ENCODE results near the gene KCNMB4. TPM values are rescaled to one million over a fixed set of nuclear protein-coding genes. Genes with fewer than 3 reads are reported as not detected.

Gene KCNMB4
- 1.6 TPM in 2 replicates for total RNA-seq
- polyA plus RNA-seq (2012), result 4.2 TPM

DNA sequence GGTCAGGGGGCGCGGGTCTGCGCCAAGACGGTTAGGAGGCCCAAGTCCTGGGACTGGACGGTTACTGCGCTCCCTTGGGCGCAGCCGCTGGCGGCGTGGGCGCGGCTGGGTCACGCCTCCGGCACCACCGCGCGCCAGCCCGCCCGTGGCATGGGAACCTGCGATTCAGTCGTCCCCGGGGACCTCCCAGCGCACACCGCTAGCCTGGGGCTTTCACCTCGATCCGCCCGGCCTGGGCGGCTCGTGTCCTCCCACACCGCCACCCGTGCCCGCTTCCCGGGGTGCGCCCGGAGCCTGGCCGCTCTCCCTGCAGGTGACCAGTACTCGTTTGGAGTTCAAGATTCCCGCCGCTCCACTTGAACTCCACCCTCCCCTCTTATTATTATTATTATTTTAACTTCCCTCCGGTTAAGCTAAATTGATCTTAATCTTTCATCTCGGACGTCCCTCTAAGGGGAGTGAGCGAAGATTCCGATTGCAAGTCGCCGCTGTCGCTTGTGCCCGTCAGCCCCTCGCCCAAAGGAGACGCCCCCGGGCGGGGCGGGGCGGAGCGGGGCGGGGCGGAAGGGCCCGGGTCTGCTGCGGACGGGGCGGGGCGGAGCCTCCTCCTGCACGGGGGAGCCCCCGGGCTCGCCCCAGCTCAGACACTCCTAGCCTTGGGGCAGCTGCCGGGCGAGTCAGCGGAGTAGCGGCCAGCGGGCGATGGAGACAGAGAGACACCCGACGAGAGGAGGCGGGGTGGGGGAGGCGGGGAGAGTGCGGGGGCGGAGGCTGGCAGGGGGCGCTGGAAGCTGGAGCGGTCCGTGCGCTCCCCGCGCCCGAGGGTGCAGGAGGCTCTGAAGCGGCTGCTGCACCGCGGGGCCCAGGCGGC lies at the start of gene KCNMB4:
Gene KCNMB4, plus strand, starts transcription at position 643 of the 871 bp plus-strand sequence. CDS start 445 bp downstream, outside the sequence.
- DNase-seq (ENCODE audit: low read depth), result peak; percentile 77

DNA sequence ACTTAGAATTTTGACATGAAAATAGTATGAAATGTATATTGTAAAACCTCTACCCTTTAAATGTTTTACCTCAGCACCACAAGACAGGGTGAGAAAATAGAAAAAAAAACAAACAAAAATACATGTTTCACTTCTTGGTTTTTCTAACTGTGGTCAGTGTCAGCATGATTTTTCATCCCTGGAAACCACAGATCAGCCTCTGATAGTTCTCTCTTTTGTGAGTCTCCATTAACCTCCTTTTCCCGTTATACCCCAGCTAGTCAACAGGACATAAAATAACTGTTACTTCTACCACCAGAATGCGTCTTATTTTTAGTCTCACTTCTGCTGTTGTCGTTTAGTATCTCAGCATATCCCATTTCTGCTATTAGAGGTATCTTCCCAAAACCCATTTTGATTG lies 48.3 kb upstream of the KCNMB4 start:
- peak; percentile 11 for DNase-seq (ENCODE audit: low read depth)

DNA sequence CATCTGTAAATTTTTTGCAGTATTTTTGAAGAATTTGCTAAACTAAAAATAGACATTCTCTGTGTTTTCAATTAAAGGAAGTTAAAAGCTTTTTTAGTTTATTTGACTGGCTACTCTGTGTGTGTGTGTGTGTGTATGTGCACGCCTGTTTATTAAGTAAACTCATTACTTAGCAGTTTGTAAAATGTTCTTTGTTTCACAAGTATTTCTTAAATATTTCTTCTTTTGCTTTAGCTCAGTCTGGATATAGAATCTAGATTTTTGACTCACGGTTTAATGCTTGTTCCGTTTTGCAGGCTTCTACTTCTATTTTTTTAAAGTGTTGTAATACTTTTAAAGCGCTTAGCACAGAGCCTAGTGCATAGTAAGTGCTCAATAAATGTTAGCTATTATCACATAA lies 46.5 kb upstream of the KCNMB4 start:
- DNase-seq (ENCODE audit: low read depth), result no peak

DNA sequence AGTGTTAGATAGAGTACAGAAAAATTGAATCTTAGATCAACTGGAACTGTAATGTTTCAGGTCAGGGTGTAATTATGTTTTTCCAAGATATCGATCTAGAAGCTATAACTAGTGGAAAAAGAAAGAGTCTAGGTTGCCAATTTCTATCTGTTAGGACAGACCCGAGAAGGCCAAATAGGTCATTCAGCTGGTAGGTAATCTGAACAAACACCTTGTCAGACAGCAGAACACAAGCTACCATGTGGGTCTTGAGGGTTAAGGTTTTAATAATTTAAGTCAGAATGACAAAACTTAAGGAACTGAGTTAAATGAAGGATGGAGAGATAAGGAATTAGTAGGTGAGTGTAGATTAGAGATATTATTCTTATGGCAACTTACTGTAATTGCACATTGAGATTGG lies 44.9 kb upstream of the KCNMB4 start:
- DNase-seq (ENCODE audit: low read depth), result no peak

DNA sequence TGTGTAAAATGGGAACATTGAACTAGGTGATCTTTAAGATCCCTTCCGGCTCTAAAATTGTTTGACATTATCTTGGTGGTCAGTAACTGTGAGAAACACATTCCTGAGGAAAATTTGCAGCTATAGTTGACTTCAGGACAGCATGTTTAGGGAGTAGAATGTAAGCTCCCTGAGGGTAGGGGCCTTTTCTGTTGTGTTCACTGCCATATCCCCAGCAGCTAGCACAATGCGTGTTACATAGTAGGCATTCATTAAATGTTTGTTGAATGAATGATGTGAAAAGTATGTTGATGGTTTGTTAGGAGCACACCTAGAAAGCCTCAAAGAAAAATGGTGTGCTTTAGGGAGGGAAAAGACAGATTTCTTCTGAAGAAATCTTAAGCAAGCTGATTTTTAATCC lies 38.5 kb upstream of the KCNMB4 start:
- no peak for DNase-seq (ENCODE audit: low read depth)

- no peak for DNase-seq (ENCODE audit: low read depth)
These were observed 36.4 kb upstream of the KCNMB4 start for GRCh38 chr12:70329728-70330127.

- no peak for DNase-seq (ENCODE audit: low read depth)
These were observed 35.9 kb upstream of the KCNMB4 start for GRCh38 chr12:70330158-70330557.

- DNase-seq (ENCODE audit: low read depth), result no peak
These were observed 33.9 kb upstream of the KCNMB4 start for GRCh38 chr12:70332236-70332635.

DNA sequence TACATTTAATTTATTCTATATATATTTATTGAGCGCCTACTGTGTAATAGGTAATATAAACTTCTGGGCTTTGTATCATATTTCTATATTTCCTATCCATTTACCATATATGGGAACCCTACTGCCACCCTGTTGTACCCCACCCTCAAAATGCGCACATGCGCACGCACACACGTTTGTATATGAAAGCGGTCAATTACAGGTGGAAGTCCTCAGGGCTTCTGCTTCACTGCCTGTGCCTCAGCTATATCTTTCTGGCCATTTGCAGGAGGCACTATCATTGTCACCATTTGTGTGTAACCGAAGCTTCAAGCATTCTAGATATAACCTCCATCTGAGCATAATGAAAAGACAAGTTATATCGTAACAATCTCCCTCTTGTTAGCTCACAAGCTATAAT lies 31.3 kb upstream of the KCNMB4 start:
- DNase-seq (ENCODE audit: low read depth), result no peak

- peak; percentile 5 for DNase-seq (ENCODE audit: low read depth)
These were observed 27.6 kb upstream of the KCNMB4 start for GRCh38 chr12:70338531-70338930.

DNA sequence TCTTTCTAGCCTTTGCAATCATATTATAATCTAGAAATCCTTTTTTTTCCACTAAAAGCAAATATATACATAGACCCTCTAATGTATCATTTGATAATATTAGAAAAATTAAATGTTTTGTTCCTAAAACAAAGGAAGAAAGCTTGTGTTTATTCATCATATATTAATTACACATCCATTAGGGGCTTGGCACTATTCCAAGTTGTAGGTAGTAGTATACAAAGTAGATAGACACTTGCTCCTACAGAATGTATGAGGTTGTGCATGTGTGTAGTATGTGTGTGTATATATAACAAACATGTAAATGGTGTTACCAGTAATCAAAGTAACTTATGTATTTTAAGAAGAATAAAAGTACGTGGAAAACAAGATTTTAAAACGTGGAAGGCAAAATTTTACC lies 15.0 kb upstream of the KCNMB4 start:
- no peak for DNase-seq (ENCODE audit: low read depth)

- no peak for DNase-seq (ENCODE audit: low read depth)
These were observed 12.1 kb upstream of the KCNMB4 start for GRCh38 chr12:70353780-70354660.

DNA sequence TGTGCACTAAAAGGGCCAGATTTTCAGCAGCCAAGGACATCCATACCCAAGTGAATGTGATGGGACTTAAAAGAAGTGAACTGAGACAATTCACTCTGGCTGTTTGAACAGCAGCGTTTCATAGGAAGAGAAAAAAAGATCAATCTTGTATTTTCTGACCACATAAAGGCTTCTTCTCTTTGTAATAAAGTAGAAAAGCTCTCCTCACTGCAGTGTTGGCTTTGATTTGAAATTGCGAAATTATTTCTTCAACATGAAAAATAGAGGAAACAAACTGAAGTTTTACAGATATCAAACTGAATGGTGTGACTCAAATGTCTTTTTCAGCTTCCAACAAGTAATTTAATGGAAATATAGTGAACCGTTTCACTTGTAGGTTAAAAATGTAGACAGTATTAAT lies 11.3 kb upstream of the KCNMB4 start:
- DNase-seq (ENCODE audit: low read depth), result no peak

- DNase-seq (ENCODE audit: low read depth), result no peak
These were observed 10.1 kb upstream of the KCNMB4 start for GRCh38 chr12:70355972-70356371.

- no peak for DNase-seq (ENCODE audit: low read depth)
These were observed 6.5 kb upstream of the KCNMB4 start for GRCh38 chr12:70359458-70360197.

- DNase-seq (ENCODE audit: low read depth), result no peak
These were observed 5.9 kb upstream of the KCNMB4 start for GRCh38 chr12:70360218-70360617.

DNA sequence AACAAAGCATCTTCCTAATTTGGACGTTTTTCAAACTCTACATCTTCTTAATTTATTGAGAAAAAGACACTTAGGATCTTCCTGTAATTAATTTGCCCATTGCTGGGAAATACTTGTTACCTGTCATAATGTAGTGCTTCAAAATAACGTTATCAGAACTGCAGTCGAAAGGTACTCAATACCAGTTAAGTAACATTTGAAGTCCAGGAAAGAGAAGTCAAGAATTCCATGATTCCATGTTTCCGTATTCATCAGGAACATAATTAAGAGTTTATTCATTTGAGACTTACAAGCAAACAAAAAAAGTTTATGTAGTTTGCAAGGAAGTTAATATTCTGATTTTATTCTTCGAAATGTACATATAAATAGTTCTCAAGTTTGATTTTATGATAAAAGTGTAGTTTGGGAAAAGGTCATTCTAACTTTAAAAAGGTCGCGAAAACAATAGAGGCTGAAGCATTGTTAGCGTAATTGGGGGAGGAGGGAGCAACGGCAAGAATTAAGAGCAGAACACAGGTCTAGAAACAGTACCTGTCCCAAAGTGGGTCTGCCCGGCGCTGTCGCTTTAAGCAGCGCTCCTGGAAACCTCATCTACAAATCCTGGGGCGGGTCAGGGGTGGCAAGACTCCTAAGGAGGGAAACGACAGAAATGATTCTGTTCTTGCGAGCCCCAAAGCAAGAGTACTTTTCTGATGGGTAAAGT lies 1.2 kb upstream of the KCNMB4 start:
- no peak for DNase-seq (ENCODE audit: low read depth)

GRCh38 chr12:70365398-70365647 lies 767 bp upstream of the KCNMB4 start:
- DNase-seq (ENCODE audit: low read depth), result no peak

DNA sequence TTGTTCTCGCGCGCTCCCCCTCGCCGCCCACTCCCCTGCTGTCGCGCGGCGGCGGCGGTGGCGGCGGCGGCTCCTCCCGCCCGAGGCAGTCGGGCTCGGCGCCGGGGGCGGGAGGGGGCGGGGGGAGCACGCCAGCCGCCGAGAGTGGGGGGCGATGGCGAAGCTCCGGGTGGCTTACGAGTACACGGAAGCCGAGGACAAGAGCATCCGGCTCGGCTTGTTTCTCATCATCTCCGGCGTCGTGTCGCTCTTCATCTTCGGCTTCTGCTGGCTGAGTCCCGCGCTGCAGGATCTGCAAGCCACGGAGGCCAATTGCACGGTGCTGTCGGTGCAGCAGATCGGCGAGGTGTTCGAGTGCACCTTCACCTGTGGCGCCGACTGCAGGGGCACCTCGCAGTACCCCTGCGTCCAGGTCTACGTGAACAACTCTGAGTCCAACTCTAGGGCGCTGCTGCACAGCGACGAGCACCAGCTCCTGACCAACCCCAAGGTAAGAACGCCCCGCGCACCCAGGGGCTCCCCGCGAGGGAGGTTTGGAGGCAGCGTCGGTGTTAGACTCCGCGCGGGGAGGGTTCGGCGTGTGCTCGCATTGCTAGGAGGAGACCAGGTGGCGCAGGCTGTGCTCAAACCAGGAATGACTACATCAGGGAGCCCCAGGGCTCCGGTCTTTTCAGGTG lies 629 bp downstream of the KCNMB4 start:
- DNase-seq (ENCODE audit: low read depth), result peak; percentile 26

All from myocyte (in vitro differentiated cells).